Transverse colon (tissue), 4 donors: Measurements from ENCODE around the gene ADAMTS16. TPM values are rescaled to one million over a fixed set of nuclear protein-coding genes. Genes with fewer than 3 reads are reported as not detected.

Experiments
- DNase-seq: peaks from one replicate; pipeline ENCODE4 v3.0.0-alpha.2; 2019
- H3K27ac ChIP-seq, 4 donors: fragments of 200-600 bp; sonication (generic); 2 replicates each; pipeline ENCODE4 v1.5.1; 2016 to 2018; ENCODE audit warnings: inconsistent platforms in 4 of 4
- H3K27me3 ChIP-seq: fragments of 200-600 bp; sonication (generic); 2 replicates; pipeline ENCODE4 v1.5.1; 2017; ENCODE audit warnings: inconsistent platforms
- H3K36me3 ChIP-seq, 4 donors: fragments of 200-600 bp; sonication (generic); 2 replicates each; pipeline ENCODE4 v1.5.1; 2017 to 2019; ENCODE audit warnings: inconsistent platforms in 4 of 4
- H3K4me1 ChIP-seq, 4 donors: fragments of 200-600 bp; sonication (generic); 2 replicates each; pipeline ENCODE4 v1.5.1; 2017 to 2020; ENCODE audit warnings: inconsistent platforms in 4 of 4
- H3K4me3 ChIP-seq, 4 donors: fragments of 200-600 bp; sonication (generic); 1 replicate in 1 of 4; 2 replicates in 3 of 4; pipeline versions ENCODE4 v1.5.1 to v1.6.1; 2017 to 2019; ENCODE audit warnings: inconsistent platforms in 4 of 4
- H3K9me3 ChIP-seq, 2 donors: fragments of 200-600 bp; sonication (generic); 2 replicates each; pipeline ENCODE4 v1.5.1; 2017 to 2019; ENCODE audit warnings: inconsistent platforms in 2 of 2
- CTCF ChIP-seq, 5 experiments: fragments of 200-600 bp in 3 of 5; fragments of 450-650 bp in 2 of 5; sonication (generic) in 3 of 5; IDR thresholded peaks; 1 replicate in 2 of 5; 2 replicates in 3 of 5; pipeline ENCODE4 v1.5.1; 2016 to 2017; ENCODE audit warnings: antibody characterized with exemption in 5 of 5, inconsistent platforms in 3 of 5, mild to moderate bottlenecking in 2 of 5, moderate library complexity in 1 of 5
- EP300 ChIP-seq: sonication (generic); formaldehyde crosslinking; IDR thresholded peaks from one replicate; pipeline ENCODE4 v1.6.1; 2017; ENCODE audit warnings: antibody characterized with exemption, low read depth
- POLR2A ChIP-seq: fragments of 450-650 bp; IDR thresholded peaks from one replicate; pipeline ENCODE4 v1.6.1; 2016; ENCODE audit warnings: antibody characterized with exemption, mild to moderate bottlenecking, moderate library complexity
- POLR2AphosphoS5 ChIP-seq, 3 donors: sonication (generic); formaldehyde crosslinking; IDR thresholded peaks; one replicate each; pipeline ENCODE4 v1.6.1; 2016; ENCODE audit warnings: antibody characterized with exemption in 3 of 3
- WGBS, 2 donors: methylation state at CpG; one replicate each; pipeline ENCODE4 v1.1.5; 2018; ENCODE audit warnings: low coverage in 1 of 2; 5-methylcytosine and 5-hydroxymethylcytosine counted together
- in situ Hi-C, 4 donors: fragments of 200-750 bp; cut with MboI; loops; one replicate each; pipeline versions ENCODE4 v1.15.0 to v1.15.1; 2017; ENCODE audit warnings: low sequenced_read_pairs in 3 of 4, low pct_ligation_motif_present in 1 of 4, low pct_unique_long_range_greater_than_20kb in 1 of 4
- intact Hi-C: fragments of 100-400 bp; cut with DNase I; formaldehyde crosslinking; loops from one replicate; pipeline ENCODE4 v1.15.1; 2023; ENCODE audit warnings: low total_unique reads
- total RNA-seq, 4 donors: library from RNA; depleted of rRNA; stranded (reverse); fragments of >200 nt; gene quantifications; one replicate each; pipeline ENCODE4 v1.1.0, GENCODE V29; 2016

Gene ADAMTS16
- total RNA-seq, 4 donors from 2014 or later, result 0.68 to 4.4 TPM; not detected in 2

GRCh38 chr5:5203451-5203850 lies 63.3 kb downstream of the ADAMTS16 start:
- Histone ChIP-seq H3K27me3 (no peaks in the 10 kb centered on the region), H3K27ac (no peak overlapping the region), H3K9me3 (no peaks in the 10 kb centered on the region), H3K4me3 (no peak overlapping the region), H3K36me3 (no peaks in the 10 kb centered on the region), H3K4me1 (no peaks in the 10 kb centered on the region)
- 66 to 67% methylated on average over 1 to 2 of the region's 2 CpGs for whole genome bisulfite sequencing, 2 donors
- TF ChIP-seq EP300 (no peak), CTCF (IDR thresholded peaks at IDR 0.05) (no peak), POLR2AphosphoS5 (IDR thresholded peaks at IDR 0.05) (no peak), POLR2A (no peak)
- no peak for DNase-seq
- in situ Hi-C loops, result no loop called here
- intact Hi-C loops, result no loop called here

GRCh38 chr5:5207828-5208227 lies 67.7 kb downstream of the ADAMTS16 start:
- in situ Hi-C loops, result no loop called here
- intact Hi-C loops, result no loop called here

GRCh38 chr5:5209089-5209488 lies 69.0 kb downstream of the ADAMTS16 start:
- TF ChIP-seq POLR2A, result no peak
- no peak for TF ChIP-seq CTCF (IDR thresholded peaks at IDR 0.05)
- TF ChIP-seq POLR2AphosphoS5 (IDR thresholded peaks at IDR 0.05), result no peak
- no peak for TF ChIP-seq EP300
- no peaks in the 10 kb centered on the region for H3K27me3 ChIP-seq
- 48 to 62% methylated on average over 5 of the region's 5 CpGs for WGBS, 2 donors
- no peaks in the 10 kb centered on the region for H3K36me3 ChIP-seq
- H3K4me1 ChIP-seq, result no peaks in the 10 kb centered on the region
- intact Hi-C loops, result no loop called here
- no peak for DNase-seq
- no peak overlapping the region for H3K4me3 ChIP-seq
- no peaks in the 10 kb centered on the region for H3K9me3 ChIP-seq
- no peak overlapping the region for H3K27ac ChIP-seq
- in situ Hi-C loops, result no loop called here

More at GRCh38 chr5:5207828-5208227, 67.7 kb downstream of the ADAMTS16 start:
- Histone ChIP-seq H3K4me3 (no peak overlapping the region), H3K9me3 (no peaks in the 10 kb centered on the region), H3K27ac (no peak overlapping the region), H3K36me3 (no peaks in the 10 kb centered on the region), H3K4me1 (no peaks in the 10 kb centered on the region), H3K27me3 (no peaks in the 10 kb centered on the region)
- WGBS, 2 donors, result 66 to 75% methylated on average over 3 of the region's 3 CpGs
- no peak for DNase-seq
- TF ChIP-seq POLR2AphosphoS5 (IDR thresholded peaks at IDR 0.05) (no peak), POLR2A (no peak), EP300 (no peak), CTCF (IDR thresholded peaks at IDR 0.05) (no peak)

GRCh38 chr5:5209510-5210286 lies 69.6 kb downstream of the ADAMTS16 start:
- in situ Hi-C loops (no loop called here), intact Hi-C loops (no loop called here)
- no peak overlapping the region for H3K27ac ChIP-seq
- no peaks in the 10 kb centered on the region for H3K36me3 ChIP-seq
- TF ChIP-seq EP300, result no peak
- TF ChIP-seq POLR2A, result no peak
- no peak for TF ChIP-seq CTCF (IDR thresholded peaks at IDR 0.05)
- no peak for TF ChIP-seq POLR2AphosphoS5 (IDR thresholded peaks at IDR 0.05)
- H3K27me3 ChIP-seq, result no peaks in the 10 kb centered on the region
- H3K4me3 ChIP-seq, result no peak overlapping the region
- H3K4me1 ChIP-seq, result no peaks in the 10 kb centered on the region
- WGBS, 2 donors, result 43 to 44% methylated on average over 5 of the region's 5 CpGs
- DNase-seq, result no peak
- H3K9me3 ChIP-seq, result no peaks in the 10 kb centered on the region
